TTC549 (cell line): ENCODE results near the gene DMKN.
"Not testable (repeated sequence)": the region's sequence is repeated elsewhere in the genome, so short reads cannot be mapped to it uniquely, and the experiment has no call there.

Experiments
- FAIRE-seq: peaks from 2 replicates; lab custom pipeline; 2012; peaks lifted over from hg19 to GRCh38; lab: Jason Lieb, UNC

The DMKN gene

GRCh38 chr19:35495107-35496064, 18.1 kb downstream of the DMKN start:
- no peak for FAIRE-seq

DNA sequence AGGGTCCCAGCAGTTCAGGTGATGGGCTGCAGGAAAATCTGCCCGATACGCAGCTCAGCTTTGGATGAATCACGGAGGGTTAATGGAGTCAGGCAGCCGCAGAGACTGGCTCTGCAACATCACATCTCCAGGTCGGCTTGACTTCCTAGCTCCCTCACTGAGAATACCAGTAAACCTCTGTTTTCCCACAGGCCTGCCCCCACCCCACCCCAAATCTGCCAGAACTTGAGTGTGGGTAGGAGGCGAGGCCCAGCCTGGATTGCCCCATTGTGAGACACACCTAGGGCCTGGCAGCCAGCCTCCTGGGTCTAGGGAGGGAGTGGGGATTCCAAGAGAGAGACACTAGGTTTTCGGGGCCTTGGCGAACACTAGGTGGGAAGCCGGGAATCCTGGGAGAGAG, 19.5 kb downstream of the DMKN start:
- FAIRE-seq, result no peak

DNA sequence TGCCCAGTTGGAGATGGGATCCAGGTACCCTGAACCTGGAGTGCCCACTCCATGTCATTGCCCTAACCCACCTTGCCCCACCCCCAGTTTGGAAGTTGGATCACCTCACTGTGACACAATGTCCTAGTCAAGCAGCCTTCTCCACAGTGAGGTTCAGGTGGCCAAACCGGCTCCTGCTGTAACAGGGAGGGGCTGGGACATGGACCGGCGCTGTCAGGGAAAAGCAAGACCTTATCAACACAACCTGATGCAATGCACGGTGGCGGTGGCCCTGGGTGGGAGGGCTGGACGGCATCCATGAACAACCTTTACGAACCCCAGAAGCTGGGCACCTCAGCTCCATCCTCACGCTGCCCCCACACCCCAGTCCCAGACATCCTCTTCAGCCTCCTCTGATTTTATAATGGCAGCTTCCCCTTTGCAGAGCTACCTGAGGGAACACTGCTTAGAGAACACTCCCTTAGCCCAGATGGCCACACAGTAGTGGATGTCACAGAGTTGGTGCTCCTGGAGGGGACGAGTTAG, 21.6 kb downstream of the DMKN start:
- no peak for FAIRE-seq

DNA sequence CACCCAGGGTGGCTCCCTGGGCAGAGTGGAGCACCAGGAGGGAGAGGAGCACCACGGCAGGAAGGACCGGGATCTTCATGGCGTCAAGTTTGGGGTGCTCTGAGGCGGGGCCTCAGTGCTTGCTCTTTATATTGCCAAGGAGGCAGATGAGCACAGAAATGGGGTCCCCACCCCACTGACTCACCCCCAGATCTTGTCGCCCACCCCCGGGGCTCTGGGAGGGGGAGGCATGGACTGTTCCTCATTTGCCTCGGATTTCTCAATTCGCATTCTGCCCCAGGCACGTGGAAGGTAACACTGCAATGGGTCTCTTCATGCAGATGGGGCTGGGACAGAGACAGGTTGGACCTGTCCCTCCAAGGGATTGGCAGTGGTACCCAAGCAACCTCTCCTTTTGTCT, 23.1 kb downstream of the DMKN start, which contains the start of gene KRTDAP:
Gene KRTDAP (minus strand): TSS at position 101 of the 400 bp plus-strand sequence. CDS start 22 bp downstream, at position 79.
- FAIRE-seq, result no peak

- no peak for FAIRE-seq
Measured at GRCh38 chr19:35488677-35489076, 24.8 kb downstream of the DMKN start.

DNA sequence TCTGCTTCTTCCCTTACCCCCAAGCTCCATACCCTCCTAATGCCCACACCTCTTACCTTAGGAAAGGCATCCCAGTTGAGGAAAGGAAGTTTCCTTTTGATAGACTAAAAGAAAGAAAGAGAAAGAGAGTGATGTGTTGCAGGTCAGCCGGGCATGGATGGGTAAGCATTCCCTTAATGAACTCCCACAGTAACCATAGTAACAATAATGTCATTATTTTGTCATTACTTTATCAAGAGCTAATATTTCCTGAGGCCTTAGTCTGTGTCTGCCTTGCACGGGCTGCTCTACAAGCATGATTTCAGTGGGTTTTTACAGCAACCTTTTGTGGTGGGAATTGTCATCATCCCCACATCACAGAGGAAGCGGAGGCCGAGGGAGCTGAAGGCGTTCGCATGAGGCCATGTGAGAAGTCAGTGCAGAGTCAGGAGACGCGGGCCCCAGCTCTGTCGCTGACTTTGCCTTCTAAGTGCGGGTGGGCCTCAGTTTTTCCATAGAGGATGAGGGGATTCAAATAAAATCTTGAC, 25.7 kb downstream of the DMKN start:
- no peak for FAIRE-seq

- FAIRE-seq, result no peak
Measured at GRCh38 chr19:35486268-35486708, 27.2 kb downstream of the DMKN start.

GRCh38 chr19:35484252-35485036, 29.0 kb downstream of the DMKN start:
- no peak for FAIRE-seq

DNA sequence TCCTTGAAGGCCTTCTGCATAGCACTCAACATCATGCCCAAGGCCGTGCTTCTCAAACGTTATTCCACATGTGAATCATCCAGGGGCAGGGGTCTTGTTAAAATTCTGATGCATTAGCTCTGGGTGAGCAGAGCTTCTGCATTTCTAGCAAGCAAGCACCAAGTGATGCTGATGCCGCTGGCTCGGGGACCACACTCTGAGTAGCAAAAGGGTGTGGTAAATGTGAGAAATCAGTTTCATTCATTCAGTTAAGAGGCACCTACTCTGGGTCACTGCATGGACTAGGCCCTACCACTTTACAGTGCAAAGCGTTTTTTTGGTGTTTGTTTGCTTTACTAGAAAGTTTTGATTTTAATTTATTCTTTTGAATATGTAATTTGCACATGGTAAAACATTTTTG, 30.4 kb downstream of the DMKN start:
- FAIRE-seq, result no peak

DNA sequence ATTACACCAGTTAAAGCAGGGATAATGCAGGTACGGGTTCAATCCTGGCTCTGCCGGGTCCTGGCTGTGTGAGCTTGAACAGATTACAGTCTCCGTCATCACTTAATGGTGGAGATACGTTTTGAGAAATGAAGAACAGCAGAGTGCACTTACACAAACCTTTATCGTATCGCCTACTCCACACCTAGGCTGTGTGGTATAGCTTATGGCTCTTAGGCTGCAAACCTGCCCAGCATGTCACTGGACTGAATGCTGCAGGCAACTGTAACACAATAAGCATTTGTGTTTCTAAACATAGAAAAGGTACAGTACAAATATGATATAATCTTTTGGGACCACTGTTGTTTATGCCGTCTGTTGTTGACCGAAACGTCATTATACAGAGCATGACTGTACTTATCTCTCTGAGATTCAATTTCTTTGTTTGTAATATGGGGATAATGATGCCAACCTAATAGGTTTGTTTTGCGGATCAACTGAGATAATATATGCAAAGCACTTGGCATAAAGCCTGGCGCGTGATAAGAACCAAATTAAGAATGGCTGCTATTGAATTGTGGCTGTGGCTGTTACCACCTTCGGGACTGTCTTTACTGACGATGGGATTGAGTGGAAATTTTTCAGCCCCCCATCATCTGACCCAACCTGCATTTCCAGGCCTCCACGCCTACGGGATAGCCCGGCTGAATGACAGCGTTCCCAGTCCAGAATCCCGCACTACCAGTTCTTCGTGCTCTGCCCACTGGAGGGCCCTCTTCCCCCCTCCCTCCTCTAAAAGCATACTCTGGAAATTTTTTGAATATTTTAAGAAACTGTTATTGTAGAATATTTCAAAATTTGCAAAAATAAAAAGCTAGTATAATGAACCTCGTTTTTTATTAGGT, 34.4 kb downstream of the DMKN start:
- no peak for FAIRE-seq

DNA sequence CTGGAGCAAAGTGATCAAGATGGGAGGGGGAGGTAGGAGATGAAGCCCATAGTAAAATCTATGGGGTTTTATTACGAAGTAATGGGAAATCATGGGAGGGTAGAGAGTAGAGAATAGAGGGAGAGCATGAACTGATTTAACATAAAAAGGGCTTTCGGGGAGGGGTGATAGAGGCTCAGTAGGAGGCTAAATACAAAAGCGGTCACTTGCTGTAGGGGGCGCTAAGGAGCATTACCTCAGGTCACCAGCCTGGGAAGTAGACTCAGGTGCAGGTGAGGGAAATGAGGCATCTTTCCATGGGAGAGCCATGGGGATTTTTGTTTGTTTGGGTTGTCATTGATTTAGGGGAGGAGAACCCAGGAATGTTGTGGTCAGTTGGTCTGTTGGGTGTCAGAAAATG, 37.3 kb downstream of the DMKN start:
- FAIRE-seq, result no peak

GRCh38 chr19:35474594-35474993, 38.9 kb downstream of the DMKN start:
- FAIRE-seq, result not testable (repeated sequence)

GRCh38 chr19:35474104-35474503, 39.3 kb downstream of the DMKN start:
- FAIRE-seq, result no peak

DNA sequence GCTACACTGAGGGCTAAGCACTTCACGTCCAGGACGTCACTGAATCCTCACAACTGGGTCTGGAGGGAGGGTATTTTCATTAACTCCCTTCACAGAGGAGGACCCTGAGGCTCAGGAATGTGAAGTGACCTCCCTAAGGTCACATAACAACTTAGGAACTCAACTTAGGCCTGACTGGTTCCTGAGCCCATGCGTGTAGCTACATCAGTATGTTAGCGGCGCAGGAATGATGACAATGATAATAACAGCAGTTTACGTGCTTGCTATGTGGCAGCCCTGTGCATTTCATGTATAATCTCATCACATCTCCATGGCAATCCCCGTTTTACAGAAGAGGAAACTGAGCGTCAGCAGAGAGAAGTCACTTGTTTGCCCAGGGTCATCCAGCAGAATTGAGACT, 41.5 kb downstream of the DMKN start:
- no peak for FAIRE-seq

DNA sequence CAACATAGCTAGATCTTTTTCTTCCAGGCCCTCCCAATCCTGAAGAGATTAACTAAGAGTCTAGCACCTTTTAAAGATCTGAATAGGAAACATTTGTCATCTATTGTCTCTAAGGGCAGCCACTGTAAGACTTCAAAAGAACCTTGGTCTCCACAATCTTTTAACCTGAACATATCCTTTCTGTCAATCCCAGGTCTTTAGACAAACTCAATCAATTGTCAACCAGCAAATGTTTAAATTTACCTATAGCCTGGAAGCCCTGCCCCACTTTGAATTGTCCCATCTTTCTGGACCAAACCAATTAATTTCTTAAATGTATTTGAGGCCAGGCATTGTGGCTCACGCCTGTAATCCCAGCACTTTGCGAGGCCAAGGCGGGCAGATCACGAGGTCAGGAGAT, 42.4 kb downstream of the DMKN start:
- FAIRE-seq, result not testable (repeated sequence)

DNA sequence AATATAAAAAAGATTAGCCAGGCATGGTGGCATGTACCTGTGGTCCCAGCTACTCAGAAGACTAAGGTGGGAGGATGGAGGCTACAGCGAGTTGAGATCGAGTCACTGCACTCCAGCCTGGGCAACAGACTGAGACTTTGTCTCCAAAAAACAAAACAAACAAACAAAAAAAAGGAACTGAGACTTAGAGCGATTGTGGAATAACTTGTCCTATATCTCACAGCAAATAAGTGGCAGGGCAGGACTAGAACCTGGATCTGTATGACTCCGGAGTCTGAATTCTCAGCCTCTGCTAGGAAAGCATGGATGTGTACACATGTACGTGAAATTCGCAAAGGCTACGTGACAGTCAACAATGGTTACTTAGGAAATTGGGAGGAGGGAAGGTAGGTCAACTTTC, 43.3 kb downstream of the DMKN start:
- FAIRE-seq, result no peak

DNA sequence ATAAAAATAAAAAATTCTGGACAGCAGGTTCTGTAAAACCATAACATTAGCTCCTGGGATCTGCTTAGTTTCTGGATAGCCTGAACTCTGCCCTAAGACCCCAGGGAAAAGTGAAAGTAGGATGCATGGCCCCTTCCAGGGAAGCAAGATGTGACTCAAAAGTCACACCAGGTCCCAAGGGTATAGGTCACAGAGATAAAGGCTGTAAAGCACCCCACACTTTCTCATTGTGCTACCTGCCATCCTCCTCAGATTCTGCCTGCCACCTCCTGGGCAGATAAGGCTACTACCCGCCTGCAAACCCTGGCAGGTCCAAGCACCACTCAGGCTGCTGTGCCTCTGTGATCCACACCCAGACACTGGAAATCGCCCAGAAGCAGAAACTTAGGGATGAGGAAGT, 44.8 kb downstream of the DMKN start:
- FAIRE-seq, result no peak

GRCh38 chr19:35466259-35466658, 47.2 kb downstream of the DMKN start:
- FAIRE-seq, result no peak

DNA sequence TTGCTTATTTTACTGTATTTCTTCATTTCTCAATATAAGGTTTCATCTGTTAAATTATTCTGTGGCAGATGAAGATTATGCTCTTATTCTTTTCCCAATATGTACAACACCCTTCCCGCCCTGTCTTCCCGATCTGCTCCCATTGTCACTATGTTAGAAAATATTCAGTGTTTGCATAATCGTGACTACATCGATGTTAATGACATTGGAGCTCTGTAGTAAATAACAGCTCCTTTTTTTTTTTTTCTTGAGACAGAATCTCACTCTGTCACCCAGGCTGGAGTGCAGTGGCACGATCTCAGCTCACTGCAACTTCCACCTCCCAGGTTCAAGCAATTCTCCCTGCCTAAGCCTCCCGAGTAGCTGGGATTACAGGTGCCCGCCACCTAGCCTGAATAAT, 50.5 kb downstream of the DMKN start:
- FAIRE-seq, result not testable (repeated sequence)

- FAIRE-seq, result no peak
Measured at GRCh38 chr19:35462476-35462953, 50.9 kb downstream of the DMKN start.

DNA sequence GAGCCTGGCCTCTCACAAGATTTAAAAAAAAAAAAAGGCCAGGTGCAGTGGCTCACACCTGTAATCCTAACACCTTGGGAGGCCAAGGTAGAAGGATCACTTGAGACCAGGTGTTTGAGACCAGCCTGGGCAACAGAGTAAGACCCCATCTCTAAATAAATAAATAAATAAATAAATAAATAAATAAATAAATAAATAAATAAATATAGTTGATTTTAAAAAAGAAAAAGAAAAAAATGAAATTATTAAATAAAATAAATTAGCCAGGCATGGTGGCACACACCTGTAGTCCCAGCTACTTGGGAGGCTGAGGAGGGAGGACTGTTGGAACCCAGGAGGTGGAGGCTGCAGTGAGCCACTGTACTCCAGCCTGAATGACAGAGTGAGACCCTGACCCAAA, 51.7 kb downstream of the DMKN start:
- not testable (repeated sequence) for FAIRE-seq
